ENCODE data around the gene MYOM1.

DNA sequence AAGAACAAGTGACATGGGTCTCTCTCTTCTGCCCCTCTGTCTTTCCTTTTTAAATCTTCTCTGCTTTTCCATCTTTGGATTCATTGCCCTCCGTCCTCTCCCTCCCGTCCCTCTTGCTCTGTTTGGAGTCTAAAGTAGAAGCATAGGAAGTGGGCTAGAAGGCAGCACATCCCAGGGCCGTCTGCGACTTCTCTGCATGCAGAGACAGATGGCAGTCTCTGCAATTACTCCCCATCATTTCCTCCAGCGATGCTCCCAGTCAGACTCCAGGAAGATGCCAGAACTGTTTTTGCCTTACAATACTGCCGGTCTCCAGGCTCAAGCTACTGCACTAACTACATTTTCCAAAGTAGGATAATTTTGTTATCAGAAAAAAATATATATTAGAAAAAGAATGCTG lies 171.6 kb downstream of the MYOM1 start:
- no peak for TF ChIP-seq CTCF (IDR thresholded peaks at IDR 0.05)
- no peak for TF ChIP-seq POLR2A (IDR thresholded peaks at IDR 0.05)

Data from uterus (tissue), 2 donors.